HG03558 (cell line): ENCODE results near the gene LCN1.
"Not testable (repeated sequence)": the region's sequence is repeated elsewhere in the genome, so short reads cannot be mapped to it uniquely, and the experiment has no call there.

Experiments used
- ATAC-seq: cut with Tn5 transposase; IDR thresholded peaks from one replicate; pipeline ENCODE4 v1.9.1; 2021; ENCODE audit warnings: moderate number of reproducible peaks; ENCODE audit not compliant: unreplicated experiment; ENCODE audit errors: extremely low read depth

Gene LCN1

DNA sequence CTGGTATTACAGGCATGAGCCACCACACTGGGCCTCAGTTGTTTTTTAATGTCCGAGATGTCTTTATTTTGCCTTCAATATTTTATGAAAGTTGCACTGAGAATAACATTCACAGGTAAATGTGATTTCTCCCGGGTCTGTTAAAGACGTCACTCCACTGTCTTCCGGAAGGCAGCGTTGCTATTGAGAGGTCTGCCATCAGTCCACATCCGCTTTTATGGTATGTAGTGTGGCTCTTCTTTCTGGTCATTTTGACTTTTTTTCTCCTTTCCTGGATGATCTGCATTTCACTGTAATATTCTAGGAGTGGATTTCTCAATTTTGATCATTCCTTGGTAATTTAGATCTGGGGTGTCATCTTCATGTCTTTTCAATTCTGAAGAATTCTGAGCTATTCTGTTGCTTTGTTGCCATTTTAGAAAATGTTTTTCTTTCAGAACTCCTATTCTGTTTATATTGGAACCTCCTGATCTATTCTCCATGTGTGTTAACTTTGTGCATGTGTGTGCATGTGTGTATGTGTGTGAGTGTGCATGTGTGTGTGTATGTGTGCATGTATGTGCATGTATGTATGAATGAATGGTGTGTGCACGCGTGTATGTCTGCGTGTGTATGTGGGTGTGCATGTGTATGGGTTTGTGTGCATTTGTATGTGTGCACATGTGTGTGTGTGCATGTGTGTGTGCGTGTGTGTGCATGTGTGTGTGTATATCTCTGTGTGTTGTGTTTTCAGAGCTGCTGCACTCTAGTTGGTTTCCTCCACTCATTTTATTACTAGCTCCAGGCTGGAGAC is 1.9 kb upstream of the LCN1 start:
- ATAC-seq, result no peak

DNA sequence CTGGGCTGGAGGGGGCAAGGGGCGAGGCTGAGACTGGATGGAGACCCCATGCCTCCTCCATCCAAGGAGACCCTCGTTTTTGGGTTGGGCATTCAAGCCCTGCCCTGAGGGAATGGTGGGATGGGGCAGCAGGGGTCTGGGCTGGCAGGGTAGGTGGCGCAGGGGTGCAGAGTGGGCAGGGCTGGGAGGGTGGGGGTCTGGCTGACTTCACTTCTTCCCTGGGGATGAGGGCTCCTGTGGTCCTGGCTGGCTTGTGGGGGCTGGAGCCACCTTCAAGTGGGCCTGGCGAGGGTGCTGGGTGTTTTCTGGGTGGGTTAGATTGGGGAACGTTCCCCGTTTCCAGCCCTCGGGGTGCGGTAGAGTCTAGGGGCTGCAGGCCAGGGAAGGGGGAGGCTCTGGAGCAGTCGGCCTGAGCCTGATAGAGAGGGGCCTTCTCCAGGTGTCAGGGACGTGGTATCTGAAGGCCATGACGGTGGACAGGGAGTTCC is 412 bp downstream of the LCN1 start:
- ATAC-seq, result no peak

GRCh38 chr9:135522137-135522877 is 1.1 kb downstream of the LCN1 start:
- no peak for ATAC-seq

DNA sequence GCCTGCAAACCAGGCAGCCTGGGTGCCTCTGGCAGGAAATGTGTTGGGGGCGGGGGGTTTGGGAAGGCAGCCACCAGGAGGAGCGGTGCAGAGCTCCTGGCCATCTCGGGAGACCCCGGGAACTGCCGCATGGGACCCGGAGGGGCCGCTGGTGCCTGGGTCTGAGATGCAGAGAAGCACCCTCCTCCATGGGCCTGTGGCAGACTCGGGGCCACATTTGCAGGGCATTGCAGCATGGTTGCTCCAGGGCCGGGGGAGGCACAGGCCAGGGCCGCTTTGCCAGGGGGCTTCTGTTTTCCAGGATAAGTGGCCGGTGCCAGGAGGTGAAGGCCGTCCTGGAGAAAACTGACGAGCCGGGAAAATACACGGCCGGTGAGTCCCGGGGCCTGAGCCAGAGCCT is 1.7 kb downstream of the LCN1 start:
- ATAC-seq, result no peak

DNA sequence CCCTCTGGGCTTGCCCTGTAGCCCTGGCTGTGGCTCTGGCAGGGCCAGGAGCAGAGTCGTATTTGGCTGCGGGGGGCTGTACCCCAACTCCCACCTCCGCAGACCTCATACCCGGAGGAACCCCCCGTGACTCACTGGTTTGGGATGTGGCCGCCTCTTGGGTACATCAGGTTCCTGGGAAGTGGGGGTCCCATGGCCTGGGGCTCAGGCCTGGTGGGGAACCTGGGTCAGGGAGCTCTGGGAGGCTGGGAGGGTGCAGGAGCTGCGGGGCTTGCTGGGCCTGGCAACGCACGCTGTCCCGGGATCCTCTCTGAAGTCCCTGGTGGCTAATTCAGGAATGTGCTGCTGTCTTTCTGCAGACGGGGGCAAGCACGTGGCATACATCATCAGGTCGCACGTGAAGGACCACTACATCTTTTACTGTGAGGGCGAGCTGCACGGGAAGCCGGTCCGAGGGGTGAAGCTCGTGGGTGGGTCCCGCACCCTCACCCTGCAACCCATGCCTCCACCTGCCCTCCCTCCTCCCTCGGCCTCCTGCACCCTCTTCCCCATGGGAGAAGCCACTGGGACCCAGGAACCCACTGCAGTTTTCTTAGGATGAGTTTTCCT is 2.4 kb downstream of the LCN1 start:
- no peak for ATAC-seq

GRCh38 chr9:135524130-135524861 is 3.1 kb downstream of the LCN1 start:
- ATAC-seq, result no peak

DNA sequence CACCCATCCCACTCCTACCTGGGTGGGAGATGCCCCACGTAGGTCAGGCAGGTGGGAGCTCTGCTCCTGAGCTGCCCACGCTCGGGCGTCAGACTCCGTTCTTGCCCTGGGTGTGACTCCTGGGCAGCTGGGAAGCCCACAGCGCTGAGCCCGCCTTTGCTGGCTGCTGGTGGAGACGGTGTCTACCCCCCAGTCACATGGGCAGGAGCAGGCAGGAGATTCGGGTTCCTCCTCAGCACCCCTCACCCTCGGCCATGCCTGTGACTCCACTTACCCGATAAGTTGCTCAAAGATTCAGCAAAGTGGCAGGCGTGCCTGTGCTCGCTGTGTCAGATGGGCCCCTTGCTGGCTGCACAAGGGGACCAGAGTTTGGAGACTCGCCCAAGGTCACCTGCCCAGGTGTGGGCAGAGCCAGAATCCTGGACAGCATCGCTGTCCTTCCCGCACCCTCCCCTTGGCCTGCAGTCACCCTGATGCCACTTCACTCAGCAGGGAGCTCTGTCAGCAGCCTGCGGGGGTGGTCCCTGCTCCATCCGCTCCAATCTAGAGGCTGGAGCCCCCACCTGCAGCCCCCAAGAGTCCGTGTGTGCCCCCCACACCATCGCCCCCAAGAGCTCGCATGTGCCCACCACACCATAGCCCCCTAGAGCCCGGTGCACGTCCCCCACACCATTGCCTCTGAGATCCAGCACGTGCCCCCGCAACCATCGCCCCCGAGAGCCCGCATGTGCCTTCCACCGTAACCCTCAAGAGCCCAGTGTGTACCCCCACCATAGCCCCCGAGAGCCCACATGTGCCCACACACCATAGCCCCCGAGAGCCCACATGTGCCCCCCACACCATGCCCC is 4.2 kb downstream of the LCN1 start:
- ATAC-seq, result no peak

DNA sequence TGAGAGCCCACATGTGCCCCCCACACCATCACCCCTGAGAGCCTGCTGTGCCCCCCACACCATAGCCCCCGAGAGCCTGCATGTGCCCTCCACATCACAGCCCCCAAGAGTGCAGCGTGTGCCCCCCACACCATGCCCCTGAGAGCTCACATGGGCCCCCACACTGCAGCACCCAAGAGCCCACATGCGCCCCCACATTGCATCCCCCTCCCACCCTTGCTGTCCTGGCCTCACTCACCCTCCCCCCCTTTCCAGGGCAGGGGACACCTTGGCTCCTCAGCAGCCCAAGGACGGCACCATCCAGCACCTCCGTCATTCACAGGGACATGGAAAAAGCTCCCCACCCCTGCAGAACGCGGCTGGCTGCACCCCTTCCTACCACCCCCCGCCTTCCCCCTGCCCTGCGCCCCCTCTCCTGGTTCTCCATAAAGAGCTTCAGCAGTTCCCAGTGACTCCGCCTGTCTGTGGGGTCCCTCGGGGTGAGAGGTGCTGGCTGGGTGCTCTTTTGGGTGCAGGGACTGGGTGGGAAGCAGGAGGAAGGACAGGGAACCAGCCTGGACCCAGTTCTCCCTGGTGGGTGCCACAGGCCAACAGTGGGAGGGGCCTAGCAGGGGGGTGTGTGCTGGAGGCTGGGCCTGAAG is 5.0 kb downstream of the LCN1 start:
- ATAC-seq, result no peak

GRCh38 chr9:135526730-135527571 is 5.7 kb downstream of the LCN1 start:
- no peak for ATAC-seq

GRCh38 chr9:135528842-135529435 is 7.7 kb downstream of the LCN1 start:
- ATAC-seq, result not testable (repeated sequence)

GRCh38 chr9:135530146-135530545 is 8.9 kb downstream of the LCN1 start:
- ATAC-seq, result no peak

DNA sequence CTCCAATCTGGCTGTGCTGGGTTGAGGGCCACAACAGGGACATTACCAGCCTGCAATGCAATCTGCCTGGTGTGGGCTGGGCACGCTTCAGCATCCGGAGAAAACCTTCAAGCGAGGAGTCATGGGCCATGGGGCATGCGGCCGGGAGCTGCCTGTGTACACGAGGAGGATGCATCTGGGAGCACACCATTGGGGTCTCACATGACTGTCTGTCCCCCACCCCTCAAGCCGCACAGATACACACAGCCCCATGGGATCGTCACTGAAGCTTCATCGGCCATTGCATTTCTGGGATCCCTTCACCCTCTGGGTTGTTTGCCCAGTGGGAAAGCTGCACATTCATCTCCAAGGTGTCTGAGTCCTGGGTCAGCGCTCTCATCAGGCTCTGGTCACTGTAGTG is 9.9 kb downstream of the LCN1 start:
- no peak for ATAC-seq

DNA sequence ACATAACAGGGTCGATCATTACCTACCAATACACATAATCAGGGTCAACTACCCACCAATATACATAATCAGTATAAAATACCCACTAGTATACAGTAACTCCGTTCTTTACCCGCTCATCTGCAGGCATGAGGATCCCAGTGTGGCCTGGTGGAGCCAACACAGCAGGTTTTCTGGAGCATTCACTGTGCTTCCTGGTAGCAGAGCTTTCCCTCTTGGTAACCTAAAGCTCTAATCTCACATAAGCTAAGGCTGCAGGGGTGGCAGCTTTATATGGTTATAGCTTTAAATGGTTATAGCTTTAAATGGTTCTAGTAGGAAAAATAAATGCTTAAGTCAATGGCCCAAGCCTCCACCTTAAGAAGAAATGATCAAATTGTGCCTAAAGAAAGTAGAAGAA is 11.9 kb downstream of the LCN1 start:
- no peak for ATAC-seq

DNA sequence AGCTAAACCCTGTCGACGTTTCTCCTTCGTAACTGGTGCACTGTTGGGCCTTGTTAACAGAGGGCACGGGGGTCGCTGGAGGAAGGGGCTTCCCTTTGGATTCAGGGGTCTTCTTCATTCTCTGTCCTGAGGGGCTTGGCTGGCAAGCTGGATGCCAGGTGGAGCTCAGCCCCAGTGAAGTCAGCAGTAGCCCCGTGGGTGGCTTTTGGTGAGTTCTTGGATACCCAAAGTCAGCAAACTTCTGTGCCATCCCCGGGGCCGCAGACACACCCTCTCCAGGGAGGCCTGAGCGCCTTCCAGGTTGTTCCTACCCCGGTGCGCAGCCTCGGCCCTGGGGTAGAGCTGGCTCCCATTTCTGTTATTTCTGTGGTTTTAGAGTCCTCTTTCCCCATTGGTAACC is 12.4 kb downstream of the LCN1 start:
- ATAC-seq, result no peak

DNA sequence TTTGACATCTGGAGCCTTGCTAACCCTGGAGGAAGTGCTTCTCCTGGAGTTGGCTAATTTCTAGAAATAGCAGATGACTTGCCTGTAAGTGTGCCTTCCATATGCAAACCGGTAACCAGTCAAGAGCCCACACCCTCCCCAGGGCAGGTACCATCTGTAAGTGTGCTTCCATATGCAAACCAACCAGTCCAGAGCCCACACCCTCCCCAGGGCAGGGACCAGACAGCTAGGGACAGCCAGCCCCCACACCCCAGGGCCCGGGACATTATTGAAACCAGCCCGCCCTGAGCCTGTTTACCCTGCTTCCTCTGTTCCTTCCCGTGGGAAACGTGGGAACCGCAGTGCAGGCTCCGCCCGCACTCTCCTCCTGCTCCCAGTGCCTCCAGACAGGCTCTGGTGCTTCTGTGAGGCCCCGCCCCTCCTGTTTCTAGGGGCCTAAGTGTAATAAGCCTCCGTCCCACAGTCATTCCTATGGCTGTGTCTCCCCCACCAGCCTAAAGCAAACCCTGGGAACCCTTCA is 13.0 kb downstream of the LCN1 start:
- not testable (repeated sequence) for ATAC-seq

DNA sequence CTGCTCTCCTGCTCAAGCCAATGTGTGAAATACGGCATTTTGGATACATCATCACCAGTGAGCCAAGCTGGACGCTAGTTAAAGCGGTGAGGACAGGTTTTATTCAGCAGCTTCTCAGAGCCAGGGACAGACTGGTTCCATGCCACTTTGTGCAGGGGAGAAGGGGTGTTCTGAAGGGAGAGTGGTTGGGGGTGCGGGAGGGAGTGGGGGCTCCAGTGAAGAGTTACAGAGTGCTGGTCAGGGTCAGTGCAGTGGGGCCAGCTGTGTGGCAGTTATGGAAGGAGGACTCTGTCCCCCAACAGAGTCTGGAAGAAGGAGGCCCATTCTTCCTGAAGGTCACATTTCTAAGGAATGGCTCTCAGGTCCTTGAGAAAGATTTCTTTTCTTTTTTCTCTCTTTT is 13.6 kb downstream of the LCN1 start:
- ATAC-seq, result not testable (repeated sequence)

DNA sequence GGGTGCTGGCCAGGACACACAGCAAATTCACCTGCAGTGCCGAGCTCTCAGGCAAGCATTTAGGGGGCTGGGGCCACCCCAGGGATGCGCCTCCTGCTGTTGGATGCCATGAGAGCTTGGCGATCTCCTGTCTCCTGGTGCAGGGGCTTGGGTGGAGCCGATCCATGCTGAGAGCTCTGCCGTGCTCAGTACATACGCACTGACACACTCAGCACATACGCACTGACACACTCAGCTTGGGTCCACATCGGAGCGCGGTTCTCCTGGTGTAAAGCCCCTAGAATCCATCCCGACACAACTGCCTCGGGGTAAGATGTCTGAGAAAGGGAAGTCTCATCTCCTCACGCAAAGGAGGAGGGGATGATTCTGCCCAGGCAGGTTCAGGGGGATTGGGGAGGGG is 14.4 kb downstream of the LCN1 start:
- not testable (repeated sequence) for ATAC-seq

GRCh38 chr9:135536216-135536615 is 15.0 kb downstream of the LCN1 start:
- ATAC-seq, result no peak
